ENCODE measurements around the gene OR2B3.
"Not testable (repeated sequence)": the region's sequence is repeated elsewhere in the genome, so short reads cannot be mapped to it uniquely, and the experiment has no call there.

Gene OR2B3, protein sequence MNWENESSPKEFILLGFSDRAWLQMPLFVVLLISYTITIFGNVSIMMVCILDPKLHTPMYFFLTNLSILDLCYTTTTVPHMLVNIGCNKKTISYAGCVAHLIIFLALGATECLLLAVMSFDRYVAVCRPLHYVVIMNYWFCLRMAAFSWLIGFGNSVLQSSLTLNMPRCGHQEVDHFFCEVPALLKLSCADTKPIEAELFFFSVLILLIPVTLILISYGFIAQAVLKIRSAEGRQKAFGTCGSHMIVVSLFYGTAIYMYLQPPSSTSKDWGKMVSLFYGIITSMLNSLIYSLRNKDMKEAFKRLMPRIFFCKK

DNA sequence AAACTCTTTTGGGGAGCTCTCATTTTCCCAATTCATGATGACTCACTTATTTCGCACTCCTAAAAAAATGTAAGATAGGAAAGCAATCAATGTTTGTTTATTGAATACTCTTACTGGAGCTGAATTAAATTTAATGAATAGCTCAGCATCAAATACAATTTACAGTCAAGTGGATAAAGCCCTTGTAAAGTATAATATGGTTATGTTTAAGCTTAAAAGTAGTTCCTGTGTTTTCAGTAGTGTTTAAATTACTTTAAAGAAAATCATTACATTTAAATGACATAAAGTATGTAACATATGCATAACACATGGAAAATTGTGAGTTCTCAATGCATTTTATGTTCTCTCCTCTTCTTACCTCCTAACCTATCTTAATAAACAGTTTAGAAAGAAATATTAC, at the start of gene OR2B3:
Gene OR2B3, minus strand, starts transcription at position 101 of the 400 bp plus-strand sequence. Its CDS starts 65 bp downstream, at position 36.
- DNase-seq = no peak

DNA sequence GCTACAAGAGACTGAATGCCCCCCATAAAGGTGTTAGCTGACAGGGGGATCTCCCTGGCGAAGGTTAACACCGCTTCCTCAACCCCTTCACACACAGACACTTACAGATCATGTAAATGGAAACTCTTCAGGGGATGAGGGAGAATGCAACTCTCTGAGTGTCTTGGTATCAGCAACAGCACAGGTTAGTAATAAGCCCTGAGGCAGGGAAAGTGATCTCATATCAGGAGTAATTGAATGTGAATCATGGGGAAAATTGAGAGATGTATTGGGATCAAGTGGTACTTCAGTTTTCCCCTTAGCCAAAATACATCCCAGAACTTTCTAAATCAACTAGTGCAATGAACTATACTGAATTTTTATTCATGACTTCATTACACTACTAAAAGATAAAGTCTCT, 44.6 kb upstream of the OR2B3 start:
- DNase-seq = no peak

DNA sequence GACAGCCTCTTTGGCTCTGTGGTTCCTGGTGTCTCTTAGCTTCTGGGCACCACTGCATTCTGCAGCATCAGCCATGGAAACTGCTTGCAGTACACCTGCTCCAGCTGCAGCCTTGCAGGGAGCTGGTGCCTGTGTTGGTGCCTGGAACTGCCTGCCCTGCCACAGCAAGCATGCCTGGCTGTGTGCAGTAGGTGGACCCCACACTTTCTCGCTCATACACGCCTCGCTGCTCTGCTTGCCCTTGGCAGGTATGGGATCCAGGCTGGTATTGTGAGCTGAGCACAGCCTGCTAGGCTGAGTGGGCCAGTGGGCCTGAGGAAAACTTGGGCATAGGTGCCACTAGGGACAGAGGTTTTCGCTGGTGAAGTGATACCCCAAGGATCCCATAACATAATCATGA, 43.5 kb upstream of the OR2B3 start:
- DNase-seq = no peak

DNA sequence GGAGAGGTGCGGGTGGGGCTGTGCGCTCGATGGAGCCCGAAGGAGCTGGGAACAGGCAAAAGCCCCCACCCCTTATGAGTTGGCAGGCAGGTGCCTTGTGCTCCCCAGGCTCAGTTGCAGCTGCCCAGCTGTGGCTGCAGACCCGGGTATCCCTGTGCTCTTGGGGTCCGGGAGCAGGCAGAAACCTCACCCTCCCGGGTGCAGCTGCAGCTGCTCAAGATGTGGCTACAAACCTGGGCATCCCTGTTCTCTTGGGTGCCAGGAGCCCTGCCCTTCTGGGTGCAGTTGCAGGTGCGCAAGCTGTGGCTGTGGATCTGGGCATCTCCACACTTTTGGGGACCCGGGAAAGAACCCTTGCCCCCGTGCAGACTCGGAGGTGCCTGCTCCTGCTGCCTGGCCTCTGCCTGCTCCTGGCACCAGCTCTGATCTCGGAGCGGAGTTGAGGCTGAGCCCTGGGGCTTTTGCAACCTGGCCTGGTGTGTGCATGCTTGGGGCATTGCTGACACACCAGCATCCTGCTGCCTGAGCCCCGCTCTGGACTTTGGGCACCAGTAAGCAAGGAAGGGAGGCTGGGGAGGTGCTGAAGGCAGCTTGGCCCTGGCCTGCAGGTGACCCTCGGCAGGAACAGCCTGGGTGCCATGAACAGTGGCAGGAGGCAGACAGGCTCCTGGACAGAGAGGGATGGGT, 42.4 kb upstream of the OR2B3 start:
- DNase-seq = no peak

DNA sequence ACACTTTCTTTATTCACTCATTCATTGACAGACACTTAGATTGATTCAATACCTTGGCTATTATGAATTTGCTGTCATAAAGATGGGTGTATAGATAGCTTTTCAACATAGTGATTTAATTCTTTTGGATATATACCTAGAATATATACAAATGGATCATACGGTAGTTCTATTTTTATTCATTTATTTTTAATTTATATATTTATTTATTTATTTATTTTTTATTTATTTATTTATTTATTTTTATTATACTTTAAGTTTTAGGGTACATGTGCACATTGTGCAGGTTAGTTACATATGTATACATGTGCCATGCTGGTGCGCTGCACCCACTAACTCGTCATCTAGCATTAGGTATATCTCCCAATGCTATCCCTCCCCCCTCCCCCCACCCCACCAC, 27.9 kb upstream of the OR2B3 start:
- not testable (repeated sequence) for DNase-seq

DNA sequence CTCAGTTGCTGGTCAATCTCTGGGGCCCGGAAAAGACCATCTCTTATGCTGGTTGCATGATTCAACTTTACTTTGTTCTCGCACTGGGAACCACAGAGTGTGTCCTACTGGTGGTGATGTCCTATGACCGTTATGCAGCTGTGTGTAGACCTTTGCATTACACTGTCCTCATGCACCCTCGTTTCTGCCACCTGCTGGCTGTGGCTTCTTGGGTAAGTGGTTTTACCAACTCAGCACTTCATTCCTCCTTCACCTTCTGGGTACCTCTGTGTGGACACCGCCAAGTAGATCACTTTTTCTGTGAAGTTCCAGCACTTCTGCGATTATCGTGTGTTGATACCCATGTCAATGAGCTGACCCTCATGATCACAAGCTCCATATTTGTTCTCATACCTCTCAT, 25.0 kb upstream of the OR2B3 start:
- DNase-seq = peak; percentile 1

DNA sequence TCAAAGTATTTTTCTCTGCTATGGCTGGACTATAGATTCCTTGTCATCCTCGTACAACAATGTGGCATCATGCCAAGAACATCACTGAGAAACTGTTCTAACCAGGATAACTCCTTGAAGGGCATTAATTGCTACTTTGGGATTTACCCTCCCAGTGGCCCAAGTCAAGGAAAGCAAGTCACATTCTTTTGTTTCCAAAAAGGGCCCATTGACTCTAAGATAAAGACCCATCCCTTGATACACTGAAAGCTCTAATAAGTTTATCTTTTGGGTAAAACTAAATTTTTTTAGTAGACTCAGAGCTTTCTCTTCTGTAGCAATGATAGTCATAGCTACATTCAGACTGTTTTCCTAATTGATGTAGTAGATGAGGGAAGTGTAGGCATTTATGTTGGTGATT, 20.6 kb upstream of the OR2B3 start, which contains the start of gene OR2J3:
Gene OR2J3, plus strand, starts transcription at position 301 of the 400 bp plus-strand sequence. CDS start 3,833 bp downstream, outside the sequence.
- peak; percentile 4 for DNase-seq

DNA sequence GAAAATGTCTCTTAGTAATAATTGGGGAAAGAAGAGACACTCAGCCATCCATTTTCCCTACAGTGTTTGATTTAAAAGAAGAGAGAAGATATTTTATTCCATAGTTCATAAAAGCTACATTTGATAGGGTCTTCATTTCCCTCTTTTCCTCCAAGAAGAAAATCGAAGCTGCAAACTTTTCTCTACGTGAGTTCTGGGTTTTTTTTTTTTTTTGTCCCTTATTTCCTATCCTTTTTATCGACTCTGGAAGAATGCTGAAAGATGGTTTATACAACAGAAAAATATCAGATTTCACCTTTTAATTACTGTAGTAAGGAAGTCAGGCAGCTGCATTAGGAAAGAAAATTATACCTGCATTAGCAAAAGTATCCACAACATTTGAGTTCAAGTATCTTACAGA, 12.1 kb upstream of the OR2B3 start, which contains the start of gene OR2J1:
Gene OR2J1, plus strand, starts transcription at position 301 of the 400 bp plus-strand sequence. CDS start 1,453 bp downstream, outside the sequence.
- DNase-seq = no peak

DNA sequence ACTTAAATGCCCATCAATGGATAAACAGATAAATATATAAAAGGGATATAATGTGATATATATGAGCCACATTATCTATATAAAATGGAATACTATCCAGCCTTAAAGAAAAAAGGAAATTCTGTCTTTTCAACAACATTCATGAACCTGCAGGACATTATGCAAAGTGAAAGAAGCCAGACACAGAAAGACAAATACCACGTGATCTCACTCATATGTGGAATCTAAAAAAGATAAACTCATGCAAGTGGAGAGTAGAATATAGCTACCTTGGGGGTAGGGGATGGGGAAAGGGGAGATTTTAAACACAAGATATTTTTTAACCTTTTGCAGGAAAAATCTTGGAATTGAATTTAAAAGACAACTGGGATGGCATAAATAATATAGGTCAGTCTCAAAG, 10.7 kb upstream of the OR2B3 start:
- no peak for DNase-seq

DNA sequence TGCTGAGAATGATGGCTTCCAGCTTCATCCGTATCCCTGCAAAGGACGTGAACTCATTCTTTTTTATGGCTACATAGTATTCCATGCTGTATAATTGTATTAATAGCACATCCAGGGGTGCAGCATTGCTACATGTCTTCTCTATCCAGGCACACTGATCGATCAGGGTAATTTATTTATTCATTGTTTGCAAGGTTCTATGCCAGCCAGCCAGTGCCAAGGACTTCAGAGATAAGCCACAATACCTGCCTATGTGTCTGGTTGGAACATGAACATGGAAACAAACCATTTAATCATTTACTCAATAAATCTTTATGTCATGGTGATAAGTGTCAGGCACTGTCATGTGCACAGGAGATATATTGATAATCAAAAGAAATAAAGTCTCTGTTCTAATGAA, 5.8 kb upstream of the OR2B3 start:
- DNase-seq = no peak

DNA sequence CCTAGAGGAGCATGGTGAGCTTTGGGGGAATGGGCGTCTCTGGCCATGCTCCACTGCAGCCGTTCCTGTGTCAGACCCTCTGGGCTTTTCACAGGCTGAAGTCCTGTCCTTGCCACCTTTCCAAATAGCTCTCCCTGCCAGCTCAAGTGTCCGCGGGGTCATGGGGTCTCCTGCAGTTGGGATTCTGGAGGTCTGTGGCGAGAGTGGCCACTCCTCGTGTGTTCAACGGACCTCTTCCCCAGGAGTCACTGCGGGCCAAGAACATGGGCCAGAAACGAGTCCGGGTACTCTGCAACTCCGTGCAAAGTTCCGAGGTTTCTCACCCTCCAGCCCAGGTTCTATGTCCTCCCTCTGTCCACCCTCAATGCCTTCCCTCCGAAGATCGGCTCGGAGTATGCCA, 4.7 kb downstream of the OR2B3 start:
- DNase-seq = no peak

DNA sequence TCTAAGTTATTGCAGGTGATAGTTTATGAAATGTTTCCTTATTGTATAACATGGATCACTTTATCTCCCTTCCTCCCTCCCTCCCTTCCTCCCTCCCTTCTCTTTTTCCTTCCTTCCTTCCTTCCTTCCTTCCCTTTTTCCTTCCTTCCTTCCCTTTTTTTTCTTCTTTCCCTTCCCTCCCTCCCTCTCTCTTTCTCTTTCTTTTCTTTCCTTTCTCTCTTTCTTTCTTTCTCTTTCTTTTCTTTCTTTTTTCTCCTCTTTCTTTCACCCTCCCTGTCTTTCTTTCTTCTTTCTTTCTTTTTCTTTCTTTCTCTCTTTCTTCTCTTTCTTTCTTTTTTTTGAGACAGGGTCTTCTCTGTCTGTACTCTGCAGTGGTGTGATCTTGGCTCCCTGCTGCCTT, 5.8 kb downstream of the OR2B3 start:
- no peak for DNase-seq

DNA sequence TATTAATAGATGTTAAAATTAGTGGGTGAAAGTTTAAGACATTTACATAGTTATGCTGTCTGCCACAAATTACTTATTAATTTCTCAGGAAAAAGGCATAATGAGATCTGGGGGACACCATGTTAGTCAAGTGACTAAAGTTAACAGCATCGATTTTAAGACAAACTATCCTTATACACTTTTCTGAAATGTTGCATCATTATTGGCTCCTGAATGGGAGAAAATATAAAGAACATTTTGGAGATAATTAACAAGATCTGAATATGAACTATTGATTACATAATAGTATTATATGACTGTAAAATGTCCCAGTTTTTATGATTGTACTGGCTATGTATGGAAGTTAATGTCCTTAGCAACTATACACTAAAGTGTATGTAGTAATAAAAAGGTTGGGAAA, 7.9 kb downstream of the OR2B3 start:
- DNase-seq = no peak

DNA sequence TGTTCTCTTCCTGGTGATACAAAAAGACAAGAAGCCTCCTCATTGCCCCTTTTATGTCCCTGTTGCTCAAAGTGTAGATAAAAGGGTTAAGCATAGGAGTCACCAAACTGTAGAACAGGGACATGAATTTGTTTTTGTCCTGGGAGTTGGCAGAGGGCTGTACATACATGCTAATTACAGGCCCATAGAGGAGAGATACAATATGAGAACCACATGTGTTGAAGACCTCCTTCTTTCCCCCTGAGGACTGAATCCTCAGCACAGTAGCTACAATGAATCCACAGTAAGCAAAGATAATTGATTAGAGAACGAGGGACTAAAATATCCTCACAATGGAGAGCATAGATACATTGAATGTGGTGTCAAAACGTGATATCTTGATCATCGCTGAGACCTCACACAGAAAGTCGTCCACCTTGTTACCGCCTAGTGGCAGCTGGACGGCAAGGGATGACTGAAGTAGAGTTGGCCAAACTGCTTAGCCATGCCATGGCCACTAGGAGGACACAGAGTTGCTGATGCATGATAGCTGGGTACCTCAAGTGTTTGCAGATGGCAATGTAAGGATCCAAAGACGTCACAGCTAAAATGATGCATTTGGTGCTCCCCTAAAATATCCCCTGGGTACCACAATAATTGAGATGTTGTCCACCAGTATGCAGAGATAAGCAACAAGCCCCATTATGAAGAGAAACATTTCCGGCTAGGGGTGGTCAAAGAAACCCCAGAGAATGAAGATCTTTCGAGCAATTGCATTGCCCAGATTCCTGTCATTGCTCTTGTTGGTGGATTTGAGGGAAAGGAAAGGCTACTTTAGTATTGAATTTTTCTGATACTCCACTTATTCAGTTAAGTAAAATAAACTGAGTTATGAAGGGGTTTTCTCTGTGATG, 15.0 kb downstream of the OR2B3 start:
- DNase-seq = peak; percentile 69

DNA sequence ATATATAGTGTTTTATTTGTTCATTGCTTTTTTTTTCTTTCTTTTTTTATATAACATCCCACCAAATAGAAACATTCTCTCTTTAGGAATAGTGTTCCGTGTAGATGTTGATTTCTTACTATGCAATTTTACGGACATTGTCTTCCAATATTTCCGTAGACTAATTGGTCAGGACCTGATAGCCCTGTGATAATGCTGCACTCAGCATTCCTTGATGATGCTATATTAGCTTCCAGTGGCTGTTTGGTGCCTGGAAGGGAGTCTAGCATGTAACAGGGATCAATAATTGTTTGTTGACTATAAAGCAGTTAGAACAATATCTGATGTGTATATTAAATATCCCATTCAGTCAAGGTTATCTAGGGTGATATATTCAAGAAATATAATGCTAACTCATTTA, 35.4 kb downstream of the OR2B3 start:
- no peak for DNase-seq

DNA sequence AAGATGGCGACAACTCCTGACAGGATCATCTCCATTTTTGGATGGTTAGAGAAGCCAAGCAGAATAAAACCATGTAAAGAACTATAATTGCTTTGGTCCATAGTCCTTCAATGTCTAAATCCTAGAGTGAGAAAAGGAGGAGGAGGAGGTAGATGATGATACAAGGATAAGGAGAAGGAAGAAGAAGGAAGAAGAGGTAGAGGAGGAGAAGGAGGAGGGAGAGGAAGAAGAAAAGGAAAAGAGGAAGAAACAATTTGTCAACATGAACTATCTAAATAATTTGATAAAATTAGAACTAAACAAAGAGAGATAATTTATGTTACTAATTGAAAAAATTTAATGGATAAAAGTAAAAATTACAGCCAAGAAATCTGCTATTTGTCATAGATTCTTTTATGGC, 42.0 kb downstream of the OR2B3 start, which contains the start of gene OR2W1:
Gene OR2W1, minus strand, starts transcription at position 101 of the 400 bp plus-strand sequence. Its CDS starts 0 bp downstream, at position 101.
- no peak for DNase-seq

Data from NCI-H82 (cell line).